Activated CD4-positive, CD25-positive, alpha-beta regulatory T cell (primary cell): Measurements from ENCODE around the gene RBM41.
"Not testable (repeated sequence)": the region's sequence is repeated elsewhere in the genome, so short reads cannot be mapped to it uniquely, and the experiment has no call there.

Experiments
- DNase-seq, 4 experiments: peaks; one replicate each; lab custom pipeline; 2025; lab: John Stamatoyannopoulos, UW

Gene RBM41

GRCh38 chrX:107118322-107119147 is at the start of gene RBM41:
Gene RBM41, minus strand, starts transcription at chrX:107118822. Its CDS starts 49 bp downstream, at chrX:107118773.
- peak; percentile 12 to 49 (median 35) for DNase-seq

- DNase-seq, result no peak
Measured at GRCh38 chrX:107168257-107168656, 49.6 kb upstream of the RBM41 start.

GRCh38 chrX:107167163-107167921 is 48.7 kb upstream of the RBM41 start:
- DNase-seq, result no peak

GRCh38 chrX:107157618-107158017 is 39.0 kb upstream of the RBM41 start:
- DNase-seq, result not testable (repeated sequence)

- not testable (repeated sequence) for DNase-seq
Measured at GRCh38 chrX:107155621-107156430, 37.2 kb upstream of the RBM41 start.

GRCh38 chrX:107154787-107155620 is 36.4 kb upstream of the RBM41 start:
- DNase-seq, result peak in 1 of 4 experiments; percentile 1

- DNase-seq, result no peak
Measured at GRCh38 chrX:107153005-107153404, 34.4 kb upstream of the RBM41 start.

- no peak for DNase-seq
Measured at GRCh38 chrX:107146670-107147069, 28.0 kb upstream of the RBM41 start.

GRCh38 chrX:107135965-107136307 is 17.3 kb upstream of the RBM41 start:
- no peak for DNase-seq

GRCh38 chrX:107135049-107135964 is 16.7 kb upstream of the RBM41 start:
- DNase-seq, result peak in 2 of 4 experiments; percentile 0 to 1

GRCh38 chrX:107123750-107124149 is 5.1 kb upstream of the RBM41 start:
- no peak for DNase-seq

GRCh38 chrX:107119283-107119682 is 661 bp upstream of the RBM41 start:
- DNase-seq, result no peak

GRCh38 chrX:107117993-107118321 is 665 bp downstream of the RBM41 start:
- DNase-seq, result no peak

GRCh38 chrX:107107459-107107858 is 11.2 kb downstream of the RBM41 start:
- DNase-seq, result no peak

GRCh38 chrX:107102980-107103379 is 15.6 kb downstream of the RBM41 start:
- no peak for DNase-seq

- DNase-seq, result no peak
Measured at GRCh38 chrX:107076158-107076557, 42.5 kb downstream of the RBM41 start.

GRCh38 chrX:107057731-107058130 is 60.9 kb downstream of the RBM41 start:
- not testable (repeated sequence) for DNase-seq

- no peak for DNase-seq
Measured at GRCh38 chrX:107054978-107055377, 63.6 kb downstream of the RBM41 start.

- DNase-seq, result no peak
Measured at GRCh38 chrX:107050195-107050709, 68.4 kb downstream of the RBM41 start.

- DNase-seq, result no peak
Measured at GRCh38 chrX:107047622-107048021, 71.0 kb downstream of the RBM41 start.
